LNCaP clone FGC (cell line): ENCODE measurements around the gene PACRG.

ENCODE experiments used
- DNase-seq: peaks from one replicate; pipeline ENCODE4 v3.0.0-alpha.2; 2011; ENCODE audit warnings: low read depth
- H3K4me3 ChIP-seq: 2 replicates; pipeline ENCODE4 v1.5.1; 2011; ENCODE audit warnings: mild to moderate bottlenecking, low read depth, low read length, control low read depth
- TF ChIP-seq, protein P1 (sequence below): IDR thresholded peaks from 2 replicates; pipeline ENCODE4 v1.5.1; 2012; ENCODE audit warnings: mild to moderate bottlenecking; ENCODE audit not compliant: control insufficient read depth, insufficient read depth; ENCODE audit errors: extremely low read depth

PACRG gene

DNA sequence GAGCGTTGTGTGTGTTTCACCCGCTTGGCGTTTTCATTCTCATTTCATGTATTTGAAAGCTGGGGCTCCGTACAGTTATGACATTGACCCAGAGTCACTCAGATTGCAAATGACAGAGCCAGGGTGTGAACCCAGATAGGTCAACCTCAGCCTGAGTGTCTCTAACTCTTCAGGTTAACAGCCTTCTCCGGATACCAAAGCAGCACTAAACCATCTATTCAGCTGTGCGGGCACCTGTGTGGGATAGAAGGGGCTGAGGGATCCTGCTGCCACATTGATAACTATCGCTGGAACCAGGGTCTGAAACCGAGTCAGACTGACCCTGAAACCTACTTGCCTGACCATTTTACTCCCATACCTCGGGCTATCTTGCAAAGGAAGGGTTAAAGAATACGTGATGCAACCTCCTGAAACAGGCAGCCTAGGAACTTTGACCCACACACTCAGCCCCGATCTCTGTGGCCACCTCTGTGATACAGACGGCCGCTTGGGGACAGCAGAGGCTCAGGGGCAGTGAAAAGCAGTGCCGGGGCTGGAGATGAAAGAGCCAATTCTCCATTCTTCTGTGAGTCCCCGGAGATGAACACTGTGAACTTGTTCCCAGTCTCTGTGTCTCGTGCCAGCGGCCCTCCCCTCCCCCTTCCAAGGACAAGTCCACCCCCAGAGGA is 453.2 kb downstream of the PACRG start:
- TF ChIP-seq, protein P1, sequence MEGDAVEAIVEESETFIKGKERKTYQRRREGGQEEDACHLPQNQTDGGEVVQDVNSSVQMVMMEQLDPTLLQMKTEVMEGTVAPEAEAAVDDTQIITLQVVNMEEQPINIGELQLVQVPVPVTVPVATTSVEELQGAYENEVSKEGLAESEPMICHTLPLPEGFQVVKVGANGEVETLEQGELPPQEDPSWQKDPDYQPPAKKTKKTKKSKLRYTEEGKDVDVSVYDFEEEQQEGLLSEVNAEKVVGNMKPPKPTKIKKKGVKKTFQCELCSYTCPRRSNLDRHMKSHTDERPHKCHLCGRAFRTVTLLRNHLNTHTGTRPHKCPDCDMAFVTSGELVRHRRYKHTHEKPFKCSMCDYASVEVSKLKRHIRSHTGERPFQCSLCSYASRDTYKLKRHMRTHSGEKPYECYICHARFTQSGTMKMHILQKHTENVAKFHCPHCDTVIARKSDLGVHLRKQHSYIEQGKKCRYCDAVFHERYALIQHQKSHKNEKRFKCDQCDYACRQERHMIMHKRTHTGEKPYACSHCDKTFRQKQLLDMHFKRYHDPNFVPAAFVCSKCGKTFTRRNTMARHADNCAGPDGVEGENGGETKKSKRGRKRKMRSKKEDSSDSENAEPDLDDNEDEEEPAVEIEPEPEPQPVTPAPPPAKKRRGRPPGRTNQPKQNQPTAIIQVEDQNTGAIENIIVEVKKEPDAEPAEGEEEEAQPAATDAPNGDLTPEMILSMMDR = peak; percentile 79
- DNase-seq = peak; percentile 26
- no peak overlapping the region for H3K4me3 ChIP-seq

GRCh38 chr6:163181666-163182180 is 453.9 kb downstream of the PACRG start:
- TF ChIP-seq, protein P1 = no peak
- H3K4me3 ChIP-seq = no peak overlapping the region
- no peak for DNase-seq

GRCh38 chr6:163182696-163183095 is 454.9 kb downstream of the PACRG start:
- TF ChIP-seq, protein P1 = no peak
- no peak overlapping the region for H3K4me3 ChIP-seq
- no peak for DNase-seq

DNA sequence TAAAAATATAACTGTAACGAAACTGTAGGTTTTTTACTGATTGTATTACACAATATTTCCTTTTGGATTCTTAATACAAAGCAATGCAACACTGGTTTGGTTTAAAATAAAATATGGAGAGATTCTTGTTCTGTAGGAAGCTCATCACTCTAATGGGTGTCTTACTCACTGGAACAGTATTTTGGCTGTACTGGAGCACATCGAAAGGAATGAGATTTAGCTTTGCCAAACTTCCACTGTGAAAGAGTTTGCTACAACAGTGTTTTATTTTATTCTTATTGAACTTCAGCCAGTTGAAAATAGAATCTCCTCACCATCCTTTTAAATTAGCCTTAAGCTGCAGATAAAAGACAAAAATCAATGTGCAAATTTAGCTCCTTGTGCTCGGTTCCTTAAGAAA is 456.0 kb downstream of the PACRG start:
- H3K4me3 ChIP-seq = no peak overlapping the region
- TF ChIP-seq, protein P1 = no peak
- no peak for DNase-seq

DNA sequence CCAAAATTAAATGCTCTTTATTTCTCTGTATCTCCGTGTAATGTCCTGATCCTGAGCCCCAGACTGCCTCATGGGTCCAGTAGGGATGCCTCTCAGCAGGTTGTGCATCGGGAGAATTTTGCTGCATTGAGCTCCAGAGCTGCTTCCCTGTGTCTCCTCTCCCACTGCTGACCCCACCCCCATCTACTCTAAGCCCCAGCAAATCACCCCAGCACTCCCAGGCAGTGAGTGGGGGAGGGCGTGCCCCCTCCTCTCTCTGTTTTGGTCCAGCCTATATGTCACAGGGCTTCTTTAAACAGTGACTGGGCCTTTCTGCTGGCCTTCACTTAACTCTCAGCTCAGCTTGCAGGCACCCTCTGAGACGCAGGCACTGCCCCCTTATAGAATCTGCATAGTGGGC is 458.0 kb downstream of the PACRG start:
- TF ChIP-seq, protein P1 = no peak
- H3K4me3 ChIP-seq = no peak overlapping the region
- no peak for DNase-seq

DNA sequence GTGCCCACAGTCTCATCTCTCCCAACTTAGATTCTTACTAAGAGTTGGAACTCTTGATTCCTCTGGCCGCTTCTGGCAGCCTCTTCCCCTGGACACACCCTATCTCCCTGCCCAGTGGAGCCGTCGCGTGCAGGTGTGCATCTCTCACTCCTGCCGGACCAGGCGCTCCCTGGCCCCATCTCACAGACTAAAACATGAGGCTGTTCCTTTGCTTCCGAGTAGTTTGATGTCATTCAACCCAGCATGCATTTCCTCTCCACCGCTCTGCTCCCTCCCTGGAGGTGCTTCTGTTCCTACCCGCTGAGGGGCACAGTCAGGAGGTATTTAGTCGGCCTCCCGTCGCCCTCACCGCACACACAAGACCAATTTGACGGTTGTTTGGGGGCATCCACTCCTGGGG is 458.8 kb downstream of the PACRG start:
- DNase-seq = no peak
- TF ChIP-seq, protein P1 = no peak
- no peak overlapping the region for H3K4me3 ChIP-seq

DNA sequence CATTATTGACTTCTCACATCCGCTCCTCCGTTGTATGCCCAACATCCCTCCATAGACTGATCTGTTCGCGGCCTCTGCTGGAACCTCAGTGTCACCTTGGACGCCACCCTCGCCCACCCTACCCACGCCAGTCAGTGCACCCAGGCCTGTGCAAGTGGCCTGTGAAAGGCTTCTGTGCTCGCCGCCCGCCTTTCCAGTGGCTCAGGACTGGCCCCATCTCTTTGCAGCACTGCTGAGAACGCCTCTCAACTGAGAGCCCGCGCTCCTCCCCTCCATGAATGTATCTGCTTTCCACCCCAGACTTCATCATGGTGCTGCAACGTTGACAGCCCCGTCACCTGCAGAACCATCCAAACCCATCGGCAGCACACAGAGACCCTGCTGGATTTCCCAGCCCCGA is 459.4 kb downstream of the PACRG start:
- TF ChIP-seq, protein P1 = no peak

More for the DNA sequence above, 459.4 kb downstream of the PACRG start:
- no peak for DNase-seq
- H3K4me3 ChIP-seq = no peak overlapping the region
